Measurements from ENCODE around the gene SYPL2. TPM values are rescaled to one million over a fixed set of nuclear protein-coding genes. Genes with fewer than 3 reads are reported as not detected.
"Not testable (repeated sequence)": the region's sequence is repeated elsewhere in the genome, so short reads cannot be mapped to it uniquely, and the experiment has no call there.

Gene SYPL2
- total RNA-seq, 1 donor from 2014 or later: 0.42 TPM

DNA sequence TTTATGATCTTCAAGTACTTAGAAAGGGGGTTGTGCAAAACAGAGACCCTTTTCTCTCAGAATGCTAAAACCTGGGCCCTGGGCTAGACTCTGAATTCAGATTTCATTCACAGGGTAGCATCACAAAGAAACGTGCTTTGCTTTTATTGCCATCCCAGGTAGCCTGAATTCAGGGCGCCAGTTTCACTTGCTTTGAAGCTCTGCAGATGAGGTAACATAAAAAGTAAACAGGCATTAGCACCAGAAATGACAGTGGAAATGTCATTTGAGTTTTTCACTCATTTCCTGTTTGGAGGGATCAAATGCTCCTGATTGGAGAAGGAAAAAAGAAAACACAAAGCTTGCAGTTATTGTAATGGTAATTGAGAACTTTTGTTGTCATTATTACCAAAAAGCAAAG is 2.6 kb downstream of the SYPL2 start:
- H3K9me3 Mint-ChIP-seq (ENCODE audit: unreplicated experiment): peaks cover 2% of the 10 kb centered on the region
- H3K4me1 Mint-ChIP-seq (ENCODE audit: low read depth, unreplicated experiment): no peaks in the 10 kb centered on the region
- no peak for DNase-seq
- no peak overlapping the region for H3K27ac Mint-ChIP-seq (ENCODE audit: unreplicated experiment)
- peaks cover 12% of the 10 kb centered on the region for H3K27me3 Mint-ChIP-seq (ENCODE audit: unreplicated experiment)
- TF ChIP-seq CTCF (IDR thresholded peaks at IDR 0.05; ENCODE audit: partially characterized antibody, unreplicated experiment): no peak
- H3K36me3 Mint-ChIP-seq (ENCODE audit: unreplicated experiment): no peaks in the 10 kb centered on the region
- H3K4me3 Mint-ChIP-seq (ENCODE audit: unreplicated experiment): no peak overlapping the region

- no peak for TF ChIP-seq CTCF (IDR thresholded peaks at IDR 0.05; ENCODE audit: partially characterized antibody, unreplicated experiment)
- no peak for DNase-seq
- Mint-ChIP-seq H3K27ac (ENCODE audit: unreplicated experiment) (no peak overlapping the region), H3K27me3 (ENCODE audit: unreplicated experiment) (peaks cover 11% of the 10 kb centered on the region), H3K4me3 (ENCODE audit: unreplicated experiment) (no peak overlapping the region), H3K36me3 (ENCODE audit: unreplicated experiment) (peaks cover 4% of the 10 kb centered on the region), H3K9me3 (ENCODE audit: unreplicated experiment) (peaks cover 3% of the 10 kb centered on the region), H3K4me1 (ENCODE audit: low read depth, unreplicated experiment) (no peaks in the 10 kb centered on the region)
Observed at GRCh38 chr1:109470245-109470644, 3.9 kb downstream of the SYPL2 start.

DNA sequence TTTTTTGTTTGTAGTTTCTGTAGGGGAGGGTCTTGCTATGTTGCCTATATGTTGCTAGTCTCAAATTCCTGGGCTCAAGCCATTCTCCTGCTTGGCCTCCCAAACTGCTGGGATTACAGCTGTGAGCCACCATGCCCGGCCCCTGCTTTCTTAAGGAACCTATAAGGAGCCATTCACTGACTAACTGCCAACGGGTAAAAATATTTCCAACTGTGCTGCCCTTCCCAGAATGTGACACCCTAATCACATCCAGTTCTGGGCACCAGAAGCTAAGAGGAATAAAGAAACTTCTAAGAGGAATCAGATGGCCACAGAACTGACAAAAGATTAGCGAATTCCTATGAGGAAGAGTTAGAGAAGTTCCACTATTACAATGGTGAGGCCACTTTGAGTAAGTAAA is 6.4 kb downstream of the SYPL2 start:
- no peak for DNase-seq
- Mint-ChIP-seq H3K4me3 (ENCODE audit: unreplicated experiment) (no peak overlapping the region), H3K4me1 (ENCODE audit: low read depth, unreplicated experiment) (no peaks in the 10 kb centered on the region), H3K36me3 (ENCODE audit: unreplicated experiment) (peaks cover 4% of the 10 kb centered on the region), H3K27me3 (ENCODE audit: unreplicated experiment) (peaks cover 7% of the 10 kb centered on the region), H3K9me3 (ENCODE audit: unreplicated experiment) (peaks cover 1% of the 10 kb centered on the region), H3K27ac (ENCODE audit: unreplicated experiment) (no peak overlapping the region)
- no peak for TF ChIP-seq CTCF (IDR thresholded peaks at IDR 0.05; ENCODE audit: partially characterized antibody, unreplicated experiment)

GRCh38 chr1:109473284-109474057 is 7.1 kb downstream of the SYPL2 start:
- not testable (repeated sequence) for H3K4me1 Mint-ChIP-seq (ENCODE audit: low read depth, unreplicated experiment); H3K27me3 Mint-ChIP-seq (ENCODE audit: unreplicated experiment); H3K9me3 Mint-ChIP-seq (ENCODE audit: unreplicated experiment)

GRCh38 chr1:109474697-109475096 is 8.4 kb downstream of the SYPL2 start:
- no peak for TF ChIP-seq CTCF (IDR thresholded peaks at IDR 0.05; ENCODE audit: partially characterized antibody, unreplicated experiment)
- Mint-ChIP-seq H3K9me3 (ENCODE audit: unreplicated experiment) (peaks cover 4% of the 10 kb centered on the region), H3K27ac (ENCODE audit: unreplicated experiment) (no peak overlapping the region), H3K27me3 (ENCODE audit: unreplicated experiment) (peaks cover 10% of the 10 kb centered on the region), H3K36me3 (ENCODE audit: unreplicated experiment) (peaks cover 4% of the 10 kb centered on the region), H3K4me1 (ENCODE audit: low read depth, unreplicated experiment) (peaks cover 3% of the 10 kb centered on the region), H3K4me3 (ENCODE audit: unreplicated experiment) (no peak overlapping the region)
- no peak for DNase-seq

More at GRCh38 chr1:109473284-109474057, 7.1 kb downstream of the SYPL2 start:
- DNase-seq; H3K36me3 Mint-ChIP-seq (ENCODE audit: unreplicated experiment); H3K4me3 Mint-ChIP-seq (ENCODE audit: unreplicated experiment); H3K27ac Mint-ChIP-seq (ENCODE audit: unreplicated experiment): not testable (repeated sequence)

Measured in glutamatergic neuron (in vitro differentiated cells).